Measurements from ENCODE around the gene PRR23E.

Gene PRR23E

GRCh38 chr3:127165036-127165435 is 27.9 kb upstream of the PRR23E start:
- DNase-seq = no peak

- no peak for DNase-seq
Observed at GRCh38 chr3:127165694-127166485, 27.0 kb upstream of the PRR23E start.

DNA sequence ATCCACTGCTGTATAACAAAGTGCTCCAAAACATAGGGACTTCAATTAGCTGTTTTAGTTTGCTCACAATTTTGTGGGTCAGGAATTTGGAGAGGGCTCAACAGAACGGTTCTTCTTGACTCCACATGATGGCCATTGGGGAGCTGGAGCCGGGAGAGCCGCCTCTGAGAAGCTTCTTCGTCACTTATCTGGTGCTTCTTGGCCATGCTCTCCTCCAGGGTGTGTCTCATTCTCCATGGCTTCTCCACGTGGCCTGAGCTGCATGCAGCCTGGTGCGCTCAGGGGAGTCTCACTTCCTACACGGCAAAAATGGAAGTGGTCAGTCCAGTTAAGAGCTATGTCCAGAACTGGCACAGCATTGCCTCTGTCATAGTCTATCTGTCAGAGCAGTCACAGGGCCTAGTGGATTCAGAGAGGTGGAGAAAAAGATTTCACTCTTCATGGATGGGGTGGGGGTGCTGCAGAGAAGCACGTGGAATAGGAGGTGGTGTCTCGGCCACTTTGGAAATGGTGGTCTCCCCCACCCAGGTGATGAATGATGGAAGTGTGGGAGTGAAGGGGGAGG is 26.3 kb upstream of the PRR23E start:
- DNase-seq = no peak

DNA sequence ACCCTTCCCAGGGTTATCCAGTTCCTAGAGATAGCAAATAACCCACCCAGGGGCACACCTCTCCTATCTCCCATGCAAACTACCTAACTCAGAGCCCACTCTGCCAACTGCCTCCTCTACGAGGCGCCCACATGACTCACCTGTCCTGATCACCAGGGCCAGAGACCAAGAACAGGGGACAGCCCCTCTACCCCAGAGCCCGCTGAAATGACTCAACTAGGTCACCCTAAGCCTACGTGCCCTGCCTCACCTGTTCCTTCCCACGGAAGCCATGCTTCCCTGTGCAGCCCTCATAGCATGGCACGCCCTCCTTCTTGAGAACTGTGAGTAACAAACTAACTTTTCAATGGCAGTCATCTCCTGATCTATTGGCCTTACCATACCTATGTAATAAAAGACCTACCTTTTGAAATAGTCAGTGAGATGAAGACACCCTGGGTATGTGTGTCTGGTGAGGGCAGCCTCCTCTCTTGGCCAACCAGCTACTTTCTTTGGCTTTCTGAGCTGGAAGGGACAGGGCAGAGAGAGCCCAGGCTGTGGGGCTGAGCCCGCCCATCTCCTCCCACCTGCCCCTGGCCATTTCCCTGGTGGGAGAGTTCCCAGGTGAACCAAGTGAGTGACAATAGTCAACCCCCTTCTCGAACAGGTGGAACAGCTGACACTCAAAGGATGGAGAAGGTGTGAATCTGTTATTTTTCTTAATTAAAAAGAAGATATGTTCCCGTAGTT is 25.5 kb upstream of the PRR23E start:
- no peak for DNase-seq

DNA sequence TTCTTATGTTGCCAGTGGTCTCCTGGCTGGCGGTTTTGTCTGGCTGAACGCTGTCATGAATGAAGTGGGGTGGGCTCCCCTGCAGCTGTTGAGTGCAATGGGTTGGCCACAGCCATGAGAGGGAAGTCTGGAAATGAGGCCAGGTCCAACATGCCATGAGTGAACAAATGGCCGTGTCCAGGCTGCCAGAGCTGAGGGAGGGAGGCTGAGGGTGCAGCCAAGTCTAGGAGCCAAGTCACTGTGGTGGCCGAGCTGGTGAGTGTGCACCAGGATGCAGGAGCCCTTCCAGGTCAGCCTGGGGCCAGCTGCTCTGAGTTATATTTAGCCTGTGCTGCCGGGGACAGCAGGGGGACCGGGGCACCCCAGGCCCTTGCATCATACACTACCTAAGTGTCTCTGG is 24.7 kb upstream of the PRR23E start:
- DNase-seq = no peak

GRCh38 chr3:127170814-127171213 is 22.1 kb upstream of the PRR23E start:
- DNase-seq = no peak

GRCh38 chr3:127171320-127171719 is 21.6 kb upstream of the PRR23E start:
- no peak for DNase-seq

DNA sequence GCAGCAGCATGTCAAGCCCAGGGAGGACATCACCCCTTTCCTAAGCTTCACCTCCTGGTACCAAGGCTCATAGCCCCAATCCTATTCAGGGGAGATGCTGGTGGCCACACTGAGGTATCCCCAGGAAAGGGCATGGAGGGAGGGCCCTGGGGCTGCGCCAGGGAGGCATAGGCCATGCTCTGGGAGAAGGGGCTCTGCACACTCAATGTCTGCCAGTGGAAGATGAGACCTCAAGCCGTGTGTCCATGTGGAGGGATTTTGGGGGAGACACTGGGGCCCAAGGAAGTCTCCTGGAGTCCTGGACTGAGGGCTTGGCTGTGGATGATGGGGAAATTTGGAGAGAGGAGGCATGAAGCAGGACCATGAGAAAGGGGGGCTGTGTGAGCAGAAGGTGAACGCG is 21.2 kb upstream of the PRR23E start:
- no peak for DNase-seq

GRCh38 chr3:127172211-127172610 is 20.7 kb upstream of the PRR23E start:
- no peak for DNase-seq

GRCh38 chr3:127172781-127173515 is 20.0 kb upstream of the PRR23E start:
- no peak for DNase-seq

- no peak for DNase-seq
Observed at GRCh38 chr3:127173516-127174166, 19.3 kb upstream of the PRR23E start.

GRCh38 chr3:127174284-127174683 is 18.6 kb upstream of the PRR23E start:
- no peak for DNase-seq

GRCh38 chr3:127174715-127175140 is 18.2 kb upstream of the PRR23E start:
- no peak for DNase-seq

- no peak for DNase-seq
Observed at GRCh38 chr3:127175272-127175671, 17.7 kb upstream of the PRR23E start.

DNA sequence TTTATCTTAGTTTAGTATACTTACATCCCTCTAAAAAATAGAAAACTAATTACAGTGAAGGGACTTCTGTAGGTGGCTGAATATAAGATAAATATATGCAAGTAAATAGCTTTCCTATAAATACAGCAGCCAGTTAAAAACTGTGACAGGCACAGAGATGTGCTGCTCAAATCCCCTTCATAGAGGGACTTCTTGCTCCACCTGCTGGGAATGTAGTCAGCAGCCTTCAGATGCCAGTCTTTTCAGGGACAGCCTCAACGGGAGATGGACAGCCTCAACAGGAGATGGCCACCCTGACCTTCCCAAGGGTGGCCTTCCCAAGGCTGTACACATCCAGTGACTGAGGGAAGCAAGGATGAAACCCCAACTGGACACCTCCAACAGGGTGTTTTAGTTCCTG is 15.7 kb upstream of the PRR23E start:
- no peak for DNase-seq

GRCh38 chr3:127180859-127181258 is 12.1 kb upstream of the PRR23E start:
- no peak for DNase-seq

GRCh38 chr3:127182431-127182830 is 10.5 kb upstream of the PRR23E start:
- no peak for DNase-seq

- no peak for DNase-seq
Observed at GRCh38 chr3:127182848-127183714, 9.8 kb upstream of the PRR23E start.

GRCh38 chr3:127183931-127184869 is 8.7 kb upstream of the PRR23E start:
- no peak for DNase-seq

DNA sequence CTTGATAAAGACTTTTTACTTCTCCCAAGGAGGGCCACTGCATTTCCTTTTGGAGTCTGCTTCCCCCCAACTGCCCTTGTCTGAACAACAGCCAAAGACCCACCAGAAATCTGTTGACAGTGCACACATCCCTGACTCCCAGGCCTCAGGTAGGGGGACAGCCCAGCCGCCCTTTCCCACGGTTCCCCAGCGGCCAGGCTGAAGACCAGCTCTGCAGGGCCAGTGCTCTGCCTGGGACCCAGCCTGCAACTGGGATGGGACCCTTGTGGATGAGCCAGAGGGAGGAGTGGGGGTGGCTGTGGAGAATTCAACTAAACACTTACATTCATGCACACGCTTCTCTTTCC is 8.1 kb upstream of the PRR23E start:
- no peak for DNase-seq

DNA sequence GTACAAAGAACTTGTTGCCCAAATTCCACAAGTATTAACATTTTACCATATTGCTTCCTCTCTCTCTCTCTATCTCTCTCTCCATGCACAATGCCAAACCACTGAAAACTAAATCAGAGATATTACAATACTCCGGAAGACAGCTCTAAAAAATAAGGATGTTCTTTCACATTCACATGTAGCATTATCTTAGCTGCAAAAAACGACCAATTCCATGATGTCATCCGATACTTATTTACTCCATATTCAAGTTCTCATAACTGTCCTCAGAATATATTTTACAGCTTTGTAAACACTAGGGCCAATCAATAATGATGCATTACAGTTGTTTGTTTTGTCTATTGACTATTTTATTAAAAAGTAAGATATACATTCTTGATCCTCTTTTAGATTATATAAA is 7.7 kb upstream of the PRR23E start:
- DNase-seq = no peak
